GM12864 (cell line): ENCODE results near the gene BANF1.

Experiments
- DNase-seq: peaks from one replicate; pipeline ENCODE4 v3.0.0-alpha.2; 2011; ENCODE audit warnings: low read depth
- H3K4me3 ChIP-seq: 2 replicates; pipeline ENCODE4 v1.5.1; 2011; ENCODE audit warnings: mild to moderate bottlenecking, low read depth, low read length, control low read depth
- CTCF ChIP-seq: IDR thresholded peaks from 2 replicates; pipeline ENCODE4 v1.5.1; 2011; ENCODE audit warnings: low read depth, mild to moderate bottlenecking, moderate library complexity, low read length, control low read depth, inconsistent platforms; ENCODE audit errors: missing control alignments

The BANF1 gene

DNA sequence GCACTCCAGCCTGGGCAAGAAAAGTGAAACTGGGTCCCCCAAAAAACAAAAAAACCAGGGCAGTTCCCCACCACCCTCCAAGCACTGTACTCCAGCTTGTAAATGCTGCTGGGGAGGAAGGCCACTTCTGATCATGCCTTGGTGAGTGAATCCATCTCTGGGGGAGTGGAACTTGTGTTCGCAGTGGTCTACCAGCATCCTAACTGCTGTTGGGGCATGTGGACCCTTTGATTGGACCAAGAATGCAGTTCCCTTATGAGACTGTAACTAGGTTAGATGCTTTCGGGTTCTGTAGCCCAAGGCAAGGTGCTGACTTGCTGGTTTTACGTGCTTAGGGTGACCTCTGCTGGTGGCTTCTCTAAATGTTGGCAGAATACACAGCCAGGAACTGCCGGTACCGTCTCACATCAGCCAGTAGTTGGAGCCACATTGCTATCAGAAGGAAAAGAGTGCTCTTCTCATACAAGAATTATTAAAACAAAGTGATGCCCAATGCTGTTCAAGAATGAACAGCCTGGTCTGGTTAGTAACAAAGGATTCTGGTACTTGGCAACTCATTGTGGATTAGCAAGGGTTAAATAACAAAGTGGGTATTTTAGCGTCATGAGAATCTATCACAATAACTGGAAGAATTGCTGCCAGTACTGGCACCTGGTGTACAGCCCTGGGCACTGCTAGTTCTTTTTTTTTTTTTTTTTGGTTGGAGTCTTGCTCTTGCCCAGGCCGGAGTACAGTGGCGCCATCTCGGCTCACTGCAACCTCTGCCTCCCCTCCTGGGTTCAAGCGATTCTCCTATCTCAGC lies 13.3 kb upstream of the BANF1 start:
- H3K4me3 ChIP-seq: no peak overlapping the region
- DNase-seq: peak; percentile 92
- peak; percentile 90 for TF ChIP-seq CTCF

- TF ChIP-seq CTCF: no peak
- no peak for DNase-seq
- no peak overlapping the region for H3K4me3 ChIP-seq
Observed at GRCh38 chr11:65992056-65992455, 10.2 kb upstream of the BANF1 start.

GRCh38 chr11:65997286-65997685 lies 5.0 kb upstream of the BANF1 start:
- no peak for DNase-seq
- H3K4me3 ChIP-seq: no peak overlapping the region
- TF ChIP-seq CTCF: no peak

DNA sequence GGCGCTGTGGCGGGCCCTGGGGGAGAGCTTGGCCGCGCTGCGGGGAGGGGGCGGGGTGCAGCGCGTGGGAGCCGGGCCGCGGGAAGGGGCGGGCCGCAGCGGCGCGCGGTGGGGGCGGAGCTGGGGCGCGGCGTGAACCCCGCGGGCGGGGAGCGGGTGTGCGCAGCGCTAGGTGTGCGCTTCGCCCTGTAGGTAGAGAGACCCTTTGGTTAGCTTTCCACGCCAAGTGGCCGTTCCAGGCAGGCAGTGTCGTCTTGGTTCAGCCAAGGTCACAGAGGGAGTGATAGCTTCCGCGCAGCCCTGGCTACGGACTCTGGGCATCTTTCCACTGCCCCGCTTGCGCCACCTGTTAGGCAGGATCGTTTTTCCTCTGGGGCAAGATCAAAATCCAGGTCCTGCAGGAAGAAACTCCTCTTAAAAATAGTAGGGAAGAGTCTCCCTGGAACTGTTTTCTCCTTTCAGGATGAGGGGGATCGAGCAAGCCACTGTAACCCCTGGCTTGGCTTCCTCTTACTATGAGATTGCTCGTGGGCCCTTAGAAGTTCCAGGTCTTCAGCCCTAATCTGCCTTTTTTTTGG lies 434 bp downstream of the BANF1 start:
- peak overlapping the region; percentile 78 for H3K4me3 ChIP-seq
- DNase-seq: no peak
- no peak for TF ChIP-seq CTCF

GRCh38 chr11:66003291-66003690 lies 988 bp downstream of the BANF1 start:
- no peak for DNase-seq
- TF ChIP-seq CTCF: no peak
- peak overlapping the region; percentile 78 for H3K4me3 ChIP-seq

GRCh38 chr11:66004186-66004585 lies 1.9 kb downstream of the BANF1 start:
- H3K4me3 ChIP-seq: no peak overlapping the region
- no peak for TF ChIP-seq CTCF
- no peak for DNase-seq
